ENCODE results near the gene PLK5. TPM values are rescaled to one million over a fixed set of nuclear protein-coding genes. Genes with fewer than 3 reads are reported as not detected.

Gene PLK5
- total RNA-seq, 1 experiment from 2014 or later: 0.57 TPM

DNA sequence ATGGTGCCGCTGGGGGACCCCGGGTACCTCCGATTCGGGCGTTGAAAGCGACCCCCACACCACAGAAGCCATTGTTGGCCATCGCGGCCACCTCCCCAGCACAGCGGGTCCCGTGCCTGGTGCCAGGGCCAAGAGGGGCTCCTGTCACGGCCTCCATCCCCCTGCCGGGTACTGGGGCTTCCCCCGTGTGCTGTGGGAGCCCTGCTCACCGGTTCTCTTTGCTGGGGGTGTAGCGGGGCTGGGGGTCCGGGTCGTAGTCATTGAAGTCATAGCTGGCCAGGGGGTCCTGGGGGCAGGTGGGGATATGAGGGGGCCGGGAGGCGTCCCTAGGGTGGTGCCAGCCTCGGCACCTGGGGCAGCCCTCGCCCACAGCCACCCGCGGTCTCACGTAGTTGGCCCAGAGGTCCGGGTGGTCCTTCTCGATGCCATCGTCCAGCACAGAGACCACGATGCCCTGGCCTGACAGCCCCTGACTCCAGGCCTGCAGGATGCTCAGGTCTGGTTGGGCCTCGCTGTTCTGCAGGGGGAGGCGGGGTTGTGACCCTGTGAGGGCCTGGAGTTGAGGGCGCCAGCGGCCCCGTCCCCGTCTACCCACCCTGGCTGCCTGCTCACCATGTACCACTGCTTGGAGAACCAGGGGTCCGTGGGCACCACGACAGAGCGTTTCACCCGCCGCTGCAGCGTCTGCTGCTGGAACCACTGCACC, 36.1 kb upstream of the PLK5 start:
- Histone ChIP-seq H3K79me2 (ENCODE audit: insufficient read depth, low read length) (no peaks in the 10 kb centered on the region), H4K8ac (replicated peaks; ENCODE audit: insufficient read length, low read depth, low read length) (no peak overlapping the region), H3K79me1 (ENCODE audit: insufficient read depth, low read depth, low read length, poor library complexity, severe bottlenecking) (no peaks in the 10 kb centered on the region), H2BK20ac (ENCODE audit: low read depth, low read length, poor library complexity, severe bottlenecking) (no peak overlapping the region), H3K23ac (ENCODE audit: insufficient read length, low read depth, low read length) (no peak overlapping the region), H2AFZ (ENCODE audit: low read length) (no peak overlapping the region), H2BK12ac (ENCODE audit: insufficient read length, low read depth, low read length) (no peak overlapping the region), H3K4ac (ENCODE audit: low read depth, low read length) (no peak overlapping the region), H3K9me3 (ENCODE audit: control insufficient read depth, low read depth, low read length) (no peaks in the 10 kb centered on the region), H4K20me1 (ENCODE audit: control insufficient read depth, insufficient read depth, insufficient read length) (no peaks in the 10 kb centered on the region), H2BK15ac (ENCODE audit: low read depth, low read length) (no peak overlapping the region), H3K56ac (ENCODE audit: insufficient read length, low read depth, low read length) (no peak overlapping the region), H3K4me2 (ENCODE audit: insufficient read depth, insufficient read length, low read length) (no peak overlapping the region), H3K27me3 (ENCODE audit: insufficient read depth, low read length) (peaks cover 3% of the 10 kb centered on the region; the same call in 1 of the 2 replicates), H3K4me1 (ENCODE audit: insufficient read depth, low read length) (no peaks in the 10 kb centered on the region), H3K23me2 (ENCODE audit: insufficient read length, low read depth, low read length, poor library complexity, severe bottlenecking) (peaks cover 9% of the 10 kb centered on the region), H3K9ac (ENCODE audit: extremely low read depth, insufficient read length, low read length) (no peak overlapping the region), H3K18ac (ENCODE audit: insufficient read length, low read depth, low read length) (no peak overlapping the region), H2AK5ac (ENCODE audit: insufficient read length, low read length) (no peak overlapping the region), H3T11ph (ENCODE audit: low read length) (no peak overlapping the region), H4K91ac (ENCODE audit: insufficient read length, low read depth, low read length) (no peak overlapping the region), H3K14ac (ENCODE audit: insufficient read depth, low read length) (no peak overlapping the region; the same call in 1 of the 2 replicates), H4K5ac (ENCODE audit: insufficient read length, low read depth, low read length) (no peak overlapping the region), H2BK120ac (ENCODE audit: low read depth, low read length, poor library complexity, severe bottlenecking) (no peak overlapping the region), H3K27ac (ENCODE audit: insufficient read length, low read depth, low read length) (no peak overlapping the region), H2BK5ac (ENCODE audit: insufficient read length, low read length) (no peak overlapping the region)
- Mint-ChIP-seq H3K9me3 (no peaks in the 10 kb centered on the region; a peak in 1 of 5 replicates), H3K27ac (no peak overlapping the region), H3K27me3 (ENCODE audit: low read depth) (peaks cover 14% of the 10 kb centered on the region), H3K4me3 (no peak overlapping the region), H3K4me1 (peaks cover 4 to 10% of the 10 kb centered on the region in 2 experiments), H3K36me3 (ENCODE audit: insufficient read depth in 1 of 3, low read depth in 3 of 3) (no peaks in the 10 kb centered on the region; a peak in 1 of 7 replicates)
- DNase-seq: no peak
- WGBS (ENCODE audit: extremely low coverage, insufficient read length, low lambda C conversion rate): no CpG with 5 or more reads among the region's 40 CpGs
- TF ChIP-seq CTCF (conservative IDR thresholded peaks at IDR 0.05): no peak
